Tibial artery (tissue), 4 donors: ENCODE measurements around the gene PCDH8.

Experiments
- DNase-seq, 2 donors: peaks; one replicate each; pipeline ENCODE4 v3.0.0-alpha.2; 2019
- H3K27ac ChIP-seq, 2 donors: fragments of 200-600 bp; sonication (generic) in 1 of 2; 1 replicate in 1 of 2; 2 replicates in 1 of 2; pipeline ENCODE4 v1.5.1; 2018 to 2019; ENCODE audit warnings: mild to moderate bottlenecking in 1 of 2
- H3K27me3 ChIP-seq, 2 donors: fragments of 200-600 bp; sonication (generic) in 1 of 2; one replicate each; pipeline versions ENCODE4 v1.5.1 to v1.6.0; 2016 to 2019
- H3K36me3 ChIP-seq, 3 donors: fragments of 200-600 bp; sonication (generic) in 2 of 3; one replicate each; pipeline ENCODE4 v1.5.1; 2016 to 2019; ENCODE audit warnings: mild to moderate bottlenecking in 2 of 3
- H3K4me1 ChIP-seq, 4 donors: fragments of 200-600 bp; sonication (generic) in 2 of 4; 1 replicate in 3 of 4; 2 replicates in 1 of 4; pipeline ENCODE4 v1.5.1; 2016 to 2019
- H3K4me3 ChIP-seq, 2 donors: fragments of 200-600 bp; sonication (generic) in 1 of 2; 1 replicate in 1 of 2; 2 replicates in 1 of 2; pipeline ENCODE4 v1.5.1; 2018 to 2019; ENCODE audit warnings: mild to moderate bottlenecking in 2 of 2
- H3K9me3 ChIP-seq, 3 donors: fragments of 200-600 bp; sonication (generic) in 1 of 3; one replicate each; pipeline ENCODE4 v1.5.1; 2016 to 2019
- intact Hi-C: fragments of 100-400 bp; cut with DNase I; formaldehyde crosslinking; loops from one replicate; pipeline ENCODE4 v1.15.0; 2023; ENCODE audit warnings: low total_unique reads
- TF ChIP-seq, protein P1 (sequence below), 2 experiments: fragments of 200-600 bp in 1 of 2; fragments of 450-650 bp in 1 of 2; IDR thresholded peaks; one replicate each; pipeline ENCODE4 v1.5.1; 2017 to 2019; ENCODE audit warnings: antibody characterized with exemption in 2 of 2, mild to moderate bottlenecking in 1 of 2, moderate library complexity in 1 of 2

The PCDH8 gene

DNA sequence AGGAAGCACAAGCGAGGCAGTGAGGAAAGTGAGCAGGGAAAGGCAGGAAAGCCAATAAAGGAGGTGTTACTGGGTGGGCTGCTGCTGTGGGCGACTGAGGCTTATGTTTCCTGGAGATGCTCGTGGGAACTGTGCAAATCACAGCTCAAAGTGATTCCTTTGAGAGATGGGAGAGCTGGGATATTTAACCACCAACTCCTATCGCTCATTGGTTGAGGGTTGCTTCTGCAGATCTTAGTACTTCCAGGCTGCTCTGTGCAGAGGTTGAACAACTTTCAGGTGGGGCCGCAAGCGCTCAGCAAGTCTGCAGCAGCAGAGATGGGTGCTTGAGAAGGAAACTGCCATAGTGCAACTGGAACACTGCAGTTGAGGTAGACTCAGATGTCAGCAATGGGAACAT lies 8.4 kb downstream of the PCDH8 start:
- peaks cover 0 to 33% of the 10 kb centered on the region in 2 donors for H3K27me3 ChIP-seq
- no peaks in the 10 kb centered on the region for H3K9me3 ChIP-seq
- intact Hi-C loops = loop anchor here (5.0 kb wide), 1 partner anchor 1292 kb away; no protein-coding TSS in a partner anchor
- TF ChIP-seq, protein P1, sequence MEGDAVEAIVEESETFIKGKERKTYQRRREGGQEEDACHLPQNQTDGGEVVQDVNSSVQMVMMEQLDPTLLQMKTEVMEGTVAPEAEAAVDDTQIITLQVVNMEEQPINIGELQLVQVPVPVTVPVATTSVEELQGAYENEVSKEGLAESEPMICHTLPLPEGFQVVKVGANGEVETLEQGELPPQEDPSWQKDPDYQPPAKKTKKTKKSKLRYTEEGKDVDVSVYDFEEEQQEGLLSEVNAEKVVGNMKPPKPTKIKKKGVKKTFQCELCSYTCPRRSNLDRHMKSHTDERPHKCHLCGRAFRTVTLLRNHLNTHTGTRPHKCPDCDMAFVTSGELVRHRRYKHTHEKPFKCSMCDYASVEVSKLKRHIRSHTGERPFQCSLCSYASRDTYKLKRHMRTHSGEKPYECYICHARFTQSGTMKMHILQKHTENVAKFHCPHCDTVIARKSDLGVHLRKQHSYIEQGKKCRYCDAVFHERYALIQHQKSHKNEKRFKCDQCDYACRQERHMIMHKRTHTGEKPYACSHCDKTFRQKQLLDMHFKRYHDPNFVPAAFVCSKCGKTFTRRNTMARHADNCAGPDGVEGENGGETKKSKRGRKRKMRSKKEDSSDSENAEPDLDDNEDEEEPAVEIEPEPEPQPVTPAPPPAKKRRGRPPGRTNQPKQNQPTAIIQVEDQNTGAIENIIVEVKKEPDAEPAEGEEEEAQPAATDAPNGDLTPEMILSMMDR (IDR thresholded peaks at IDR 0.05) = no peak
- DNase-seq = no peak
- H3K27ac ChIP-seq = no peak overlapping the region
- H3K4me1 ChIP-seq = no peaks in the 10 kb centered on the region
- no peak overlapping the region for H3K4me3 ChIP-seq
- H3K36me3 ChIP-seq = no peaks in the 10 kb centered on the region

DNA sequence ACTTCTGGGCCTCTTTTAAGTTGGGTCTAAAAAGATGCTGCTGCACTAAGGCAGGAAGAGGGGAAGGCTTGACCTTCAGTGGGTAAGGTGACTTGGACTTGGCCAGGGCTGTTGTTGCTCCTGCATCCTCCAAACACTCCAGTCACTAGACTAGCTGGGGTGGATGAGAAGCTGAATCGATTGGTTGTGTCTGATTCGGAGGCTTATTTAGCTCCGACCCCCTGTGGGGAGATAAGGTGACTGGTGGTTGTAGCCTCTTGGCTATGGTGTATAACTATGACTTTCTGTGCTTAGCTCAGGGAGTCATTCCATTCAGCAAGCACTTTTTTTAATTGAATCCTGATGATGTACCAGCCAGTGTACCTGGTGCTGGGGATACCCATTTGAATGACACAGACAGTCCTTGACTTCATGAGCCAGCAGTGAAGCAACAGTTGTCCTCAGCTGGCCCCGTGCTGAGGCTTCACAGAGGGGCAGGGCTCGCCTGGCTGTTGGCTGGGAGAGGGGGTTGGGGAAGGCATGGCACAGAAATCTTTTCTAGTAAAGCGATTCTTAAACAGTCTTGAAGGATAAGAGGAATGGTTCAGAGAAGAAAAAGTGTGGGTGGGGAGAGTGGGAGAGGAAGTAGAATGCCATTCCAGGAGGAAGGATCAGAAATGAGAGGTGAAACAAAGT lies 9.9 kb downstream of the PCDH8 start:
- intact Hi-C loops = no loop called here
- TF ChIP-seq, protein P1 (IDR thresholded peaks at IDR 0.05) = no peak
- H3K27ac ChIP-seq = no peak overlapping the region
- DNase-seq = no peak
- H3K9me3 ChIP-seq = no peaks in the 10 kb centered on the region
- peaks cover 0 to 21% of the 10 kb centered on the region in 2 donors for H3K27me3 ChIP-seq
- H3K4me1 ChIP-seq = no peaks in the 10 kb centered on the region
- no peaks in the 10 kb centered on the region for H3K36me3 ChIP-seq
- no peak overlapping the region for H3K4me3 ChIP-seq

DNA sequence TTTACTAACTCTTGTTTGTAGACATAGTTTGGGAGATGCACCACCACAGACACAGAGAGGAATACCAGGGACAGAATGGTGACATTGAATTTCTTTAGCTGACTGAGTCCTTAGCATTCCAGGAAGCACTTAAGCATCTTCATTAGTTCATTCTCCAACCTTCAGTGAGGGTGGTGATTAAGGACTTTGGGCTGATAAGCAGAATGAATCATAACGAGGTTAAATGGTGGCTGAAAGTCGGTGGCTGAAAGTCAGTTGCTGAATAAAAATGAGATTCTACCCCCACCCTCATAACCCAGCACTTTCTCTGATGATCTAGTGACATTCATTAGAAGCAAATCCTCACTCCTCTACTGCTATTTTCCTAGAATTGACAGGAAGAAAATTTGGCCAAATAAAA lies 10.6 kb downstream of the PCDH8 start:
- H3K27me3 ChIP-seq = peaks cover 0 to 14% of the 10 kb centered on the region in 2 donors
- H3K36me3 ChIP-seq = no peaks in the 10 kb centered on the region
- TF ChIP-seq, protein P1 (IDR thresholded peaks at IDR 0.05) = no peak
- H3K4me1 ChIP-seq = no peaks in the 10 kb centered on the region
- no peak overlapping the region for H3K4me3 ChIP-seq
- no peak for DNase-seq
- H3K9me3 ChIP-seq = no peaks in the 10 kb centered on the region
- H3K27ac ChIP-seq = no peak overlapping the region
- intact Hi-C loops = no loop called here

DNA sequence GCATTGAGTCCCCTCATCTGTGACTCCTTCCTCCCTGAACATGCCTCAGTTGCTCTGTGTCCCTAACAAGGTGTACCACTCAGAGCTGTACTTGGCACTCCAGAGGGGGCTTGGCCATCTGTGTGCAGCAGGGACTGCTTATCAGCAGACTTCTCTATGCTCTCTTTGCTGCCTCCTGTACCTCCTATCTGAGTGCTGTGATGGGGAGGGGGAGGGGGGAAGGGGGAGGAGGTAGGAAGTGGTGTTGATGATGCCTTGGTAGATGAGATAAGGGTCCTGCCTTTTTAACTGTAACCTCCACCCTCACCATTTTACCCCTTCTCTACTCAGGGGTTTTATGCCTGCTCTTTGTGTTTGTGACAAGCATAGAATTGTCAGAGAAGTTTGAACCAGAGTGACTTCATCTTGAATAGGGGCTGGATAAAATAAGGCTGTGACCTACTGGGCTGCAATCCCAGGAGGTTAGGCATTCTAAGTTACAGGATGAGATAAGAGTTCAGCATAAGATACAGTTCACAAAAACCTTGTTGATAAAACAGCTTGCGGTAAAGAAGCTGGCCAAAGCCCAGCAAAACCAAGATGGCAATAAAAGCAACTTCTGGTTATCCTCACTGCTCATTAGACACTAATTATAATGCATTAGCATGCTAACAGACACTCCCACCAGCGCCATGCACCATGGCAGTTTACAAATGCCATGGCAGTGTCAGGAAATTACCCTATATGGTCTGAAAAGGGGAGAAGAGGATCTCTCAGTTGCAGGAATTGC lies 13.2 kb downstream of the PCDH8 start:
- Histone ChIP-seq H3K27ac (no peak overlapping the region), H3K9me3 (no peaks in the 10 kb centered on the region), H3K27me3 (peaks cover 0 to 10% of the 10 kb centered on the region in 2 donors), H3K4me3 (no peak overlapping the region), H3K36me3 (no peaks in the 10 kb centered on the region), H3K4me1 (no peaks in the 10 kb centered on the region)
- no peak for DNase-seq
- TF ChIP-seq, protein P1 (IDR thresholded peaks at IDR 0.05) = no peak
- intact Hi-C loops = no loop called here

DNA sequence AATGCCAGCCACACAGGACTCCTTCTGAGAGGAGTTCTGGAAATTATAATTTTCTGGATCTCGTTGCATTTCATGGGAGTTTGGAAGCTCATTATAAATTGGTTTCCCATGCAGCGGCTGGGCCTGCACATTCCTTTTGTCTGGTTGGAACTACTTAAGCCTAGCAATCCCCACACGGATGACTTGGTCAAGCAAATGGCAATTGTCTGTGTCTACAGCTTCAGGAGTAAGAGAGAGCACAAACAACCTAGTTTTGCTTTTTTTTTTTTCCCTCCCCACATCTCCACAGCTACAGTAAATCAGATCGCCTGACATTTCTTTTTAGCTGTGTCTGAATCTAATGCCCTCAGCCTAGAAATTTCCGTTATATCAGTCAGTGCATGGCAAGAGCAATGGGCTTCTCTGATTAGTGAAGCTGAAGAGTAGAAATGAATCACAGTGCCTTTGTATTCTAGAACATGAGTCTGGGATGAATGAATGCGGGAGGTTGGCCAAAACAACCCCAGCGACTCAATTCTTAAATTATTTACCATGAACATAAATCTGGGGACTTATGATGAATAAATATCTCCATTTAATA lies 15.1 kb downstream of the PCDH8 start:
- no peak overlapping the region for H3K4me3 ChIP-seq
- TF ChIP-seq, protein P1 (IDR thresholded peaks at IDR 0.05) = no peak
- H3K27ac ChIP-seq = no peak overlapping the region

More for the DNA sequence above, 15.1 kb downstream of the PCDH8 start:
- no peak for DNase-seq
- Histone ChIP-seq H3K27me3 (peaks cover 0 to 4% of the 10 kb centered on the region in 2 donors), H3K9me3 (no peaks in the 10 kb centered on the region), H3K36me3 (no peaks in the 10 kb centered on the region), H3K4me1 (no peaks in the 10 kb centered on the region)
- intact Hi-C loops = no loop called here
